H9 (cell line): Measurements from ENCODE around the gene ST7L. TPM values are rescaled to one million over a fixed set of nuclear protein-coding genes. Genes with fewer than 3 reads are reported as not detected.

Experiments
- DNase-seq: peaks from one replicate; pipeline ENCODE4 v3.0.0-alpha.2; 2017
- H2AFZ ChIP-seq: one replicate; pipeline ENCODE4 v1.6.1; 2013; ENCODE audit warnings: mild to moderate bottlenecking, low read length, control low read depth, moderate library complexity
- H2AK5ac ChIP-seq: 2 replicates; pipeline ENCODE4 v1.6.1; 2013; ENCODE audit warnings: low read length, control low read depth, mixed read lengths; ENCODE audit not compliant: insufficient read length
- H2BK120ac ChIP-seq: one replicate; pipeline ENCODE4 v1.6.1; 2013; ENCODE audit warnings: low read depth, mild to moderate bottlenecking, low read length, control low read depth, inconsistent platforms; ENCODE audit not compliant: poor library complexity, severe bottlenecking
- H2BK12ac ChIP-seq: 2 replicates; pipeline ENCODE4 v1.6.1; 2013; ENCODE audit warnings: low read length, control low read depth, mixed read lengths, low read depth; ENCODE audit not compliant: insufficient read length
- H2BK15ac ChIP-seq: 2 replicates; pipeline ENCODE4 v1.6.1; 2013; ENCODE audit warnings: low read depth, low read length, control low read depth
- H2BK20ac ChIP-seq: one replicate; pipeline ENCODE4 v1.6.1; 2013; ENCODE audit warnings: low read depth, mild to moderate bottlenecking, low read length, control low read depth, inconsistent platforms; ENCODE audit not compliant: poor library complexity, severe bottlenecking
- H2BK5ac ChIP-seq: 2 replicates; pipeline ENCODE4 v1.6.1; 2013; ENCODE audit warnings: low read length, control low read depth, mixed read lengths; ENCODE audit not compliant: insufficient read length
- H3K14ac ChIP-seq: 2 replicates; pipeline ENCODE4 v1.6.1; 2013; ENCODE audit warnings: low read length, control low read depth; ENCODE audit not compliant: insufficient read depth
- H3K18ac ChIP-seq: 2 replicates; pipeline ENCODE4 v1.6.1; 2013; ENCODE audit warnings: low read depth, mild to moderate bottlenecking, mixed read lengths, low read length, control low read depth; ENCODE audit not compliant: insufficient read length
- H3K23ac ChIP-seq: 2 replicates; pipeline ENCODE4 v1.6.1; 2013; ENCODE audit warnings: low read length, control low read depth, mixed read lengths, low read depth; ENCODE audit not compliant: insufficient read length
- H3K23me2 ChIP-seq: 2 replicates; pipeline ENCODE4 v1.6.1; 2013; ENCODE audit warnings: low read depth, mild to moderate bottlenecking, mixed read lengths, low read length, control low read depth; ENCODE audit not compliant: insufficient read length, poor library complexity, severe bottlenecking
- H3K27ac ChIP-seq: 2 replicates; pipeline ENCODE4 v1.5.1; 2013; ENCODE audit warnings: low read length, control low read depth, mixed read lengths, low read depth; ENCODE audit not compliant: insufficient read length
- H3K27me3 ChIP-seq: 2 replicates; pipeline ENCODE4 v1.6.1; 2013; ENCODE audit warnings: low read length, control low read depth, inconsistent platforms; ENCODE audit not compliant: insufficient read depth
- H3K4ac ChIP-seq: 2 replicates; pipeline ENCODE4 v1.6.1; 2013; ENCODE audit warnings: low read depth, mild to moderate bottlenecking, control low read depth, inconsistent platforms, low read length, moderate library complexity
- H3K4me1 ChIP-seq: 2 replicates; pipeline ENCODE4 v1.6.1; 2013; ENCODE audit warnings: low read length, control low read depth, inconsistent platforms; ENCODE audit not compliant: insufficient read depth
- H3K4me2 ChIP-seq: 2 replicates; pipeline ENCODE4 v1.6.1; 2013; ENCODE audit warnings: low read length, control low read depth, mixed read lengths; ENCODE audit not compliant: insufficient read length, insufficient read depth
- H3K56ac ChIP-seq: 2 replicates; pipeline ENCODE4 v1.6.1; 2013; ENCODE audit warnings: low read depth, mild to moderate bottlenecking, mixed read lengths, low read length, control low read depth; ENCODE audit not compliant: insufficient read length
- H3K79me1 ChIP-seq: 2 replicates; pipeline ENCODE4 v1.6.1; 2013; ENCODE audit warnings: low read depth, mild to moderate bottlenecking, moderate library complexity, low read length, control low read depth, inconsistent platforms; ENCODE audit not compliant: insufficient read depth, poor library complexity, severe bottlenecking
- H3K79me2 ChIP-seq: 2 replicates; pipeline ENCODE4 v1.6.1; 2013; ENCODE audit warnings: low read length, control low read depth, inconsistent platforms; ENCODE audit not compliant: insufficient read depth
- H3K9ac ChIP-seq: 2 replicates; pipeline ENCODE4 v1.6.1; 2013; ENCODE audit warnings: low read length, control low read depth, mixed read lengths; ENCODE audit not compliant: insufficient read length; ENCODE audit errors: extremely low read depth
- H3K9me3 ChIP-seq: one replicate; pipeline ENCODE4 v1.6.1; 2013; ENCODE audit warnings: low read depth, low read length, inconsistent platforms; ENCODE audit not compliant: control insufficient read depth
- H3T11ph ChIP-seq: one replicate; pipeline ENCODE4 v1.6.1; 2013; ENCODE audit warnings: mild to moderate bottlenecking, low read length, control low read depth, inconsistent platforms
- H4K20me1 ChIP-seq: one replicate; pipeline ENCODE4 v1.6.1; 2013; ENCODE audit not compliant: control insufficient read depth, insufficient read length, insufficient read depth
- H4K5ac ChIP-seq: 2 replicates; pipeline ENCODE4 v1.6.1; 2013; ENCODE audit warnings: low read depth, mild to moderate bottlenecking, mixed read lengths, low read length, control low read depth; ENCODE audit not compliant: insufficient read length
- H4K8ac ChIP-seq: replicated peaks from 2 replicates; pipeline ENCODE4 v1.6.1; 2013; ENCODE audit warnings: low read length, control low read depth, mixed read lengths, low read depth; ENCODE audit not compliant: insufficient read length
- H4K91ac ChIP-seq: 2 replicates; pipeline ENCODE4 v1.6.1; 2013; ENCODE audit warnings: low read depth, mild to moderate bottlenecking, moderate library complexity, mixed read lengths, low read length, control low read depth; ENCODE audit not compliant: insufficient read length
- H3K27ac Mint-ChIP-seq, 3 experiments: 2 replicates in 2 of 3; 3 replicates in 1 of 3; pipeline ENCODE4 v1.8.0; 2020 to 2021; ENCODE audit warnings: mixed read lengths in 3 of 3, mild to moderate bottlenecking in 1 of 3, moderate library complexity in 1 of 3
- H3K27me3 Mint-ChIP-seq: 2 replicates; pipeline ENCODE4 v1.8.0; 2021; ENCODE audit warnings: low read depth, mild to moderate bottlenecking, moderate library complexity, mixed read lengths
- H3K36me3 Mint-ChIP-seq, 3 experiments: 2 replicates in 2 of 3; 3 replicates in 1 of 3; pipeline ENCODE4 v1.8.0; 2020 to 2021; ENCODE audit warnings: low read depth in 3 of 3, mixed read lengths in 3 of 3; ENCODE audit not compliant: insufficient read depth in 1 of 3
- H3K4me1 Mint-ChIP-seq, 2 experiments: 2 replicates each; pipeline ENCODE4 v1.8.0; 2020; ENCODE audit warnings: mixed read lengths in 2 of 2
- H3K4me3 Mint-ChIP-seq, 2 experiments: 2 replicates in 1 of 2; 3 replicates in 1 of 2; pipeline ENCODE4 v1.8.0; 2020 to 2021; ENCODE audit warnings: mild to moderate bottlenecking in 2 of 2, mixed read lengths in 2 of 2, moderate library complexity in 1 of 2
- H3K9me3 Mint-ChIP-seq, 2 experiments: 2 replicates in 1 of 2; 3 replicates in 1 of 2; pipeline ENCODE4 v1.8.0; 2020; ENCODE audit warnings: mild to moderate bottlenecking in 2 of 2, mixed read lengths in 2 of 2, moderate library complexity in 1 of 2
- WGBS: extraction: QIAGEN DNeasy Blood & Tissue Kit; methylation state at CpG from one replicate; pipeline ENCODE4 v1.1.7; 2013; ENCODE audit warnings: missing lambda C conversion rate, low lambda C conversion rate, mixed read lengths; ENCODE audit not compliant: insufficient read length; ENCODE audit errors: extremely low coverage; 5-methylcytosine and 5-hydroxymethylcytosine counted together
- total RNA-seq: library from RNA; stranded (reverse); gene quantifications from 2 replicates; pipeline ENCODE4 v1.2.1, GENCODE V29; 2021
- TF ChIP-seq, protein P1 (sequence below): fragments of 200-600 bp; sonication (generic); conservative IDR thresholded peaks from 3 replicates; pipeline ENCODE4 v1.8.0; 2021; ENCODE audit warnings: antibody characterized with exemption, mild to moderate bottlenecking

Gene ST7L
- total RNA-seq, 1 experiment from 2014 or later, result 16.0 TPM

- Histone ChIP-seq H3K4me1 (no peaks in the 10 kb centered on the region), H3K27ac (no peak overlapping the region), H3K27me3 (no peaks in the 10 kb centered on the region), H2BK15ac (no peak overlapping the region), H4K91ac (no peak overlapping the region), H3K9ac (no peak overlapping the region), H3T11ph (no peak overlapping the region), H3K9me3 (no peaks in the 10 kb centered on the region), H2AFZ (no peak overlapping the region), H3K18ac (no peak overlapping the region), H2BK12ac (no peak overlapping the region), H3K14ac (no peak overlapping the region), H2AK5ac (no peak overlapping the region), H3K4ac (no peak overlapping the region), H3K23ac (no peak overlapping the region), H2BK5ac (no peak overlapping the region), H4K8ac (no peak overlapping the region), H3K56ac (no peak overlapping the region), H3K79me2 (no peaks in the 10 kb centered on the region), H2BK120ac (no peak overlapping the region), H3K79me1 (no peaks in the 10 kb centered on the region), H4K5ac (no peak overlapping the region), H3K23me2 (no peaks in the 10 kb centered on the region), H2BK20ac (no peak overlapping the region), H3K4me2 (no peak overlapping the region), H4K20me1 (no peaks in the 10 kb centered on the region)
- TF ChIP-seq, protein P1, sequence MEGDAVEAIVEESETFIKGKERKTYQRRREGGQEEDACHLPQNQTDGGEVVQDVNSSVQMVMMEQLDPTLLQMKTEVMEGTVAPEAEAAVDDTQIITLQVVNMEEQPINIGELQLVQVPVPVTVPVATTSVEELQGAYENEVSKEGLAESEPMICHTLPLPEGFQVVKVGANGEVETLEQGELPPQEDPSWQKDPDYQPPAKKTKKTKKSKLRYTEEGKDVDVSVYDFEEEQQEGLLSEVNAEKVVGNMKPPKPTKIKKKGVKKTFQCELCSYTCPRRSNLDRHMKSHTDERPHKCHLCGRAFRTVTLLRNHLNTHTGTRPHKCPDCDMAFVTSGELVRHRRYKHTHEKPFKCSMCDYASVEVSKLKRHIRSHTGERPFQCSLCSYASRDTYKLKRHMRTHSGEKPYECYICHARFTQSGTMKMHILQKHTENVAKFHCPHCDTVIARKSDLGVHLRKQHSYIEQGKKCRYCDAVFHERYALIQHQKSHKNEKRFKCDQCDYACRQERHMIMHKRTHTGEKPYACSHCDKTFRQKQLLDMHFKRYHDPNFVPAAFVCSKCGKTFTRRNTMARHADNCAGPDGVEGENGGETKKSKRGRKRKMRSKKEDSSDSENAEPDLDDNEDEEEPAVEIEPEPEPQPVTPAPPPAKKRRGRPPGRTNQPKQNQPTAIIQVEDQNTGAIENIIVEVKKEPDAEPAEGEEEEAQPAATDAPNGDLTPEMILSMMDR, result no peak
- peaks cover 5 to 32% (median 32%) of the 10 kb centered on the region in 3 experiments; a peak in 6 of 7 replicates for H3K36me3 Mint-ChIP-seq
- no peaks in the 10 kb centered on the region for H3K9me3 Mint-ChIP-seq
- no peaks in the 10 kb centered on the region for H3K27me3 Mint-ChIP-seq
- H3K4me1 Mint-ChIP-seq, result no peaks in the 10 kb centered on the region
- H3K27ac Mint-ChIP-seq, result no peak overlapping the region
- no peak for DNase-seq
- H3K4me3 Mint-ChIP-seq, result no peak overlapping the region
- WGBS, result no CpG with 5 or more reads among the region's 5 CpGs
Observed at GRCh38 chr1:112579801-112580510, 39.0 kb downstream of the ST7L start.
